ENCODE data around the gene SUSD2.

- TF ChIP-seq CTCF (IDR thresholded peaks at IDR 0.05) = no peak
- no peak for TF ChIP-seq POLR2A (IDR thresholded peaks at IDR 0.05; ENCODE audit: low read depth)
These were observed 1.6 kb upstream of the SUSD2 start for GRCh38 chr22:24179478-24180210.
